AG04450 (cell line): ENCODE data around the gene BAHCC1. TPM values are rescaled to one million over a fixed set of nuclear protein-coding genes. Genes with fewer than 3 reads are reported as not detected.

ENCODE experiments used
- CTCF ChIA-PET: fragments of 300-600, 350-600 bp; formaldehyde crosslinking; extraction: SDS; loops from one replicate; lab custom pipeline; 2022; ENCODE audit warnings: antibody characterized with exemption, inconsistent platforms; lab: Charles Lee
- POLR2A ChIA-PET: fragments of 350-600 bp; formaldehyde crosslinking; extraction: SDS; loops from one replicate; lab custom pipeline; 2021; ENCODE audit warnings: antibody characterized with exemption, inconsistent platforms; lab: Yijun Ruan, JAX
- DNase-seq: peaks from one replicate; pipeline ENCODE4 v3.0.0-alpha.2; 2011; ENCODE audit warnings: low read depth, low spot score
- H3K27ac ChIP-seq: one replicate; pipeline ENCODE4 v1.5.1; 2012; ENCODE audit warnings: low read depth, low read length, control low read depth
- H3K27me3 ChIP-seq: one replicate; pipeline ENCODE4 v1.6.0; 2012; ENCODE audit warnings: low read length; ENCODE audit not compliant: control insufficient read depth, insufficient read depth
- H3K4me3 ChIP-seq: 2 replicates; pipeline ENCODE4 v1.5.1; 2011; ENCODE audit warnings: mild to moderate bottlenecking, low read depth, low read length, control low read depth
- H3K9me3 ChIP-seq: 2 replicates; pipeline ENCODE4 v1.5.1; 2012; ENCODE audit warnings: low read length; ENCODE audit not compliant: control insufficient read depth, insufficient read depth
- polyA plus RNA-seq: library from polyadenylated mRNA; depleted of rRNA; stranded (reverse); fragments of >200 nt; gene quantifications from 2 replicates; pipeline ENCODE4 v1.2.3, GENCODE V29; 2011
- TF ChIP-seq, protein P1 (sequence below): IDR thresholded peaks from 2 replicates; pipeline ENCODE4 v1.5.1; 2011; ENCODE audit warnings: low read depth, low read length, control low read depth, inconsistent platforms

BAHCC1 gene
- polyA plus RNA-seq, 1 experiment, result 1.3 TPM

DNA sequence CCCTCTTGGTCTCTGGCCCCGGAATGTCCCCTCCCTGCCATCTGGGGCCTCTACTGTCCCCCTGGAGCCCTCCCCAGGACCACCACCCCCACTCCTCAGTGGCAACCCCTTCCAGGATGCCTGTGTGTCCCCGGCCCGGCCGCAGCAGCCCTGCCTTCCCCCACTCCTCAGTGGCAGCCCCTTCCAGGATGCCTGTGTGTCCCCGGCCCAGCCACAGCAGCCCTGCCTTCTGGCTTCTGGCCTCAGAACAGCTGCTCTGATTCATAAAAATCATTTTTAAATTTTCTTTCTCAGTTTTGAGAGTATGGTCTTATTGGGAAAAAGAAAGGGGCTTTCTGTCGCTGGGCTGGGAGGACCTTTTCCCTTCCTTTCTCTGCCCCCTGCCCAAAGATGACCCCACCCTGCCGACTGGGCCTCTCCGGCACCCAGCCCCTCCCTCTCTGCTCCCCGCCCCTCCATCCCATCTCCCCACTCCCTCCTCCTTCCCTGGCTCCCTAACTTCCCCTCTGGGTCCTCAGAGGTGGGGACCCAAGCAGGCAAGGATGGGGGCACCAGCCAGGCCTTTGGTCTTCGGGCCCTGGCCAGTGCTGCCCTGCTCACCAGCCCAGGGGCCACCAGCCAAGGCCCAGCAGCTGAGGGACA, 40.5 kb downstream of the BAHCC1 start:
- no peak for DNase-seq
- no peak overlapping the region for H3K27ac ChIP-seq
- peaks cover 2% of the 10 kb centered on the region; the same call in 1 of the 2 replicates for H3K9me3 ChIP-seq
- ChIA-PET CTCF (no interaction called here), POLR2A (no interaction called here)
- no peak overlapping the region for H3K4me3 ChIP-seq
- no peaks in the 10 kb centered on the region for H3K27me3 ChIP-seq
- TF ChIP-seq, protein P1, sequence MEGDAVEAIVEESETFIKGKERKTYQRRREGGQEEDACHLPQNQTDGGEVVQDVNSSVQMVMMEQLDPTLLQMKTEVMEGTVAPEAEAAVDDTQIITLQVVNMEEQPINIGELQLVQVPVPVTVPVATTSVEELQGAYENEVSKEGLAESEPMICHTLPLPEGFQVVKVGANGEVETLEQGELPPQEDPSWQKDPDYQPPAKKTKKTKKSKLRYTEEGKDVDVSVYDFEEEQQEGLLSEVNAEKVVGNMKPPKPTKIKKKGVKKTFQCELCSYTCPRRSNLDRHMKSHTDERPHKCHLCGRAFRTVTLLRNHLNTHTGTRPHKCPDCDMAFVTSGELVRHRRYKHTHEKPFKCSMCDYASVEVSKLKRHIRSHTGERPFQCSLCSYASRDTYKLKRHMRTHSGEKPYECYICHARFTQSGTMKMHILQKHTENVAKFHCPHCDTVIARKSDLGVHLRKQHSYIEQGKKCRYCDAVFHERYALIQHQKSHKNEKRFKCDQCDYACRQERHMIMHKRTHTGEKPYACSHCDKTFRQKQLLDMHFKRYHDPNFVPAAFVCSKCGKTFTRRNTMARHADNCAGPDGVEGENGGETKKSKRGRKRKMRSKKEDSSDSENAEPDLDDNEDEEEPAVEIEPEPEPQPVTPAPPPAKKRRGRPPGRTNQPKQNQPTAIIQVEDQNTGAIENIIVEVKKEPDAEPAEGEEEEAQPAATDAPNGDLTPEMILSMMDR, result no peak

DNA sequence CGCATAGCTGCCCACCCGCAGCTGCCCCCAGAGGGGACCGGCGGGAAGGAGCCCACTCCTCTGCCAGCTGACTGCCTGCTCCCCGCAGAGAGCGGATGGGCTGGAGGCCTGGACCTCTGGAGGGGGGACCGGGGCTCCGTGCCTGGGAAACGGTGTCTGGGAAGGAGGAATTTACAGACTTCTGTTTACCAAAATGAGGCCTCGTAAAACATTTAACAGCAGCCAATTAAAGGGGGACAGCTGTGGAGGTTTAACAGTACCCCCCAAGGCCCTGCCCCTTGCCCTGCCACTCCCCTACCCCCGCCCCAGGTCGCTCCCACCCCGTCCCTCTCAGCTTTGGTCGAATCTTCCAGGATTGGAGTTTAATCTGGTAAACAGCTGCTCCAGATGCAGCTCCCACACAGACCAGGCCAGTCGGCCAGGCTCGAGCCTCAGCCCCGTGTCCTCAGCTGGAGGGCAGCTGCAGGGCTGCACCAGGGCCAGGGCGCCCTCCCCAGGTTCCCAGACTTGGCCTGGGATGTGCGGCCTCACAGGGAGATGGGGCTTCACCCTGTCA, 41.1 kb downstream of the BAHCC1 start:
- no peak for DNase-seq
- Histone ChIP-seq H3K4me3 (no peak overlapping the region), H3K27me3 (no peaks in the 10 kb centered on the region), H3K9me3 (peaks cover 2% of the 10 kb centered on the region; the same call in 1 of the 2 replicates), H3K27ac (no peak overlapping the region)
- ChIA-PET CTCF (no interaction called here), POLR2A (no interaction called here)
- TF ChIP-seq, protein P1, result no peak

DNA sequence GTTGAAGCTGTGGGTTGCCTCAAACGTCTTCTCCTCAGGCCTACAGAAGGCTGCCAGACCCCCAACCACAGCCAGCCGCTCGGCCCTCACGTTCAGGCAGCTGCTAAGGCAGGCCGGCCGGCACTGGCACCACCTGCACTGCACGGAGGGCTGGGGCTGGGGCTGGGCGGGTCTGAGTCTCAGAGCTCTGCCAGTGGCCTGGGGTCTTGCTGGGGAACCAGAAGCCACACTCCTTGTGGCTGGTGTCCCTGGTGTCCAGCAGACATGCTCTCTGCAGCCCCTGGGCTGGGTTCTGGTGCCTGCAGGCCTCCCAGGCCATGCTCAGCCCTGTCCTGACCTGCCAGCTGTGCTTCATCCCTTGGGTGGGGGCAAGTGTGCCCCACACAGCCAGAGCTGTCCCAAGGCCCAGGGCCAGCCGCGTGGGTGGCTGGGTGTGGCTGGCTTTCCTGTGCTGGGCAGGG, 42.0 kb downstream of the BAHCC1 start:
- Histone ChIP-seq H3K9me3 (peaks cover 2% of the 10 kb centered on the region; the same call in 1 of the 2 replicates), H3K27me3 (no peaks in the 10 kb centered on the region), H3K27ac (no peak overlapping the region), H3K4me3 (no peak overlapping the region)
- TF ChIP-seq, protein P1, result no peak
- ChIA-PET CTCF (no interaction called here), POLR2A (interaction anchor here (0.5 kb wide), 1 partner anchor 26 kb away, joined by 4 read pairs; no protein-coding TSS in a partner anchor)
- no peak for DNase-seq

DNA sequence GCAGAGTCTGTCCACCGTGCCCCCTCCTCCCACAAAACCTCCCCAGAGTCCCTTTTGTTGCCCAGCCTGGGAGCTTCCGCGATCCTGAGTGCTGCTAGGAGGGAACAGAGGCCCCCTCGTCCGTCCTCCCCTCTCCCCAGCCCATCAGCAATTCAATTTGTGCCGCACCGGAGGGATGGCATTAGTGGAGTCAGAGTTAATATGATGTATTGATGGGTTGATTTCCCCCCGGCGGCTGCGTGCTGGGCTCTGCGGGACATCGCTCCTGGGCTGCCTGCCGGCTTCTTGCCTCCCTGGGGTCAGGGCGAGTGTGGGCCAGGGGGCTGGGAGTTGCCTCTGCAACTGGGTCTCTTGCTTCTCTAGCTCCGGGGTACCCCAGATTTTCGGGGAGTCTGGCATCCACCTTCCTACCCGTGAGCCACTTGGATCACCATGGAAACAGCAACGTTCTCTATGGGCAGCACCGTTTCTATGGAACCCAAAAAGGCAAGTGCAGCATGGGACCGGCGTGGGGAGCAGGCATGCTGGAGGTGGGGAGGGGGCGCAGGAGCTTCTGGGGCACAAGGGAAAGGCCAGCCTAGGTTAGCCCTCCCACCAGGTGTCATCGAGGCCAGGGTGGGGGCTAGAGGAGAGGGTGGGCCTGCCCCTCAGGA, 42.9 kb downstream of the BAHCC1 start:
- no peaks in the 10 kb centered on the region for H3K27me3 ChIP-seq
- no peak overlapping the region for H3K4me3 ChIP-seq
- peaks cover 2% of the 10 kb centered on the region; the same call in 1 of the 2 replicates for H3K9me3 ChIP-seq
- no peak for DNase-seq
- ChIA-PET CTCF (no interaction called here), POLR2A (interaction anchor here (0.5 kb wide), 1 partner anchor 27 kb away, joined by 4 read pairs; no protein-coding TSS in a partner anchor)
- H3K27ac ChIP-seq, result no peak overlapping the region
- TF ChIP-seq, protein P1, result no peak

DNA sequence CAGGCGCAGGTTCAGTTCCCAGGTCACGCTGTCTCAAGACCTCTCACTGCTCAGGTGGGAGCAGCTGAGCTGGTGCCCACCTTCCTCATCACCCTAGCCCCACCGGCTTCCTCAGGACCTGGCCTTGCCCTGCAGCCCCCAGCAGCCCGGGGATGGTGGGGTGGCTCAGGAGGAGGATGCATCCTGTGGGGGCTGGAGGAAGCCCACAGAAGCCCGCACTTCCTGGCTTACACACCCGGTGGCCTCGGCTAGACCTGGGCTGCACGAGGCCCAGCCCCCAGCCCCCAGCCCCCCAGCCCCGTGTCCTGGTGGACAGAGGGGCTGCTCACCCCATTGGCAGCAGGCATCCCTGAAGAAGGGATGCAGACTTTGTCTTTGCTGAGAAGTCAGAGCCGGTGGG, 43.4 kb downstream of the BAHCC1 start:
- POLR2A ChIA-PET, result no interaction called here
- Histone ChIP-seq H3K27me3 (no peaks in the 10 kb centered on the region), H3K9me3 (peaks cover 2% of the 10 kb centered on the region; the same call in 1 of the 2 replicates), H3K27ac (no peak overlapping the region), H3K4me3 (no peak overlapping the region)
- TF ChIP-seq, protein P1, result no peak
- CTCF ChIA-PET, result no interaction called here
- no peak for DNase-seq
